CD4-positive, alpha-beta T cell (primary cell): ENCODE results near the gene MYO1A. TPM values are rescaled to one million over a fixed set of nuclear protein-coding genes. Genes with fewer than 3 reads are reported as not detected.
A peak's percentile ranks its signal among the peaks of the same experiment; 100 is the strongest.

Source experiments
- ATAC-seq: fragments of 200-7000 bp; cut with Tn5 transposase; one replicate; pipeline ENCODE4 v1.10.0; 2022; ENCODE audit warnings: mild to moderate bottlenecking; ENCODE audit not compliant: poor library complexity
- CTCF ChIA-PET: fragments of 350-600 bp; sonication (Branson Sonifier 250); formaldehyde crosslinking; loops from one replicate; lab custom pipeline; 2021; ENCODE audit warnings: antibody characterized with exemption, inconsistent platforms; lab: Charles Lee
- POLR2A ChIA-PET: fragments of 350-600 bp; sonication (Branson Sonifier 250); formaldehyde crosslinking; loops from one replicate; lab custom pipeline; 2021; ENCODE audit warnings: antibody characterized with exemption, inconsistent platforms; lab: Charles Lee
- DNase-seq, 14 experiments: peaks; one replicate each; pipeline ENCODE4 v3.0.0-alpha.2; 2013 to 2020; ENCODE audit warnings: mixed read lengths in 2 of 14
- H3K27ac ChIP-seq, 2 donors: one replicate each; pipeline versions ENCODE4 v1.5.1 to v1.7.0; 2013; ENCODE audit warnings: low read length in 2 of 2, low read depth in 1 of 2, mild to moderate bottlenecking in 1 of 2
- H3K27me3 ChIP-seq, 2 experiments: 1 replicate in 1 of 2; 2 replicates in 1 of 2; pipeline versions ENCODE4 v1.6.1 to v1.7.0; 2013; ENCODE audit warnings: low read length in 2 of 2, control low read depth in 1 of 2, mild to moderate bottlenecking in 1 of 2, moderate library complexity in 1 of 2; ENCODE audit not compliant: insufficient read depth in 2 of 2, control insufficient read depth in 1 of 2
- H3K36me3 ChIP-seq: one replicate; pipeline ENCODE4 v1.6.1; 2013; ENCODE audit warnings: low read length, control low read depth; ENCODE audit not compliant: insufficient read depth
- H3K4me1 ChIP-seq: one replicate; pipeline ENCODE4 v1.6.1; 2013; ENCODE audit warnings: low read length, control low read depth; ENCODE audit not compliant: insufficient read depth
- H3K4me3 ChIP-seq: one replicate; pipeline ENCODE4 v1.5.1; 2013; ENCODE audit warnings: mild to moderate bottlenecking, low read length, moderate library complexity
- H3K9me3 ChIP-seq, 2 experiments: 1 replicate in 1 of 2; 2 replicates in 1 of 2; pipeline versions ENCODE4 v1.6.1 to v1.7.0; 2013; ENCODE audit warnings: low read length in 2 of 2, mild to moderate bottlenecking in 2 of 2, control low read depth in 1 of 2, moderate library complexity in 1 of 2; ENCODE audit not compliant: control insufficient read depth in 1 of 2, insufficient read depth in 1 of 2
- H3K27ac Mint-ChIP-seq: one replicate; pipeline ENCODE4 v1.8.0; 2020; ENCODE audit warnings: mixed read lengths
- H3K27me3 Mint-ChIP-seq: one replicate; pipeline ENCODE4 v1.8.0; 2021; ENCODE audit warnings: mixed read lengths
- H3K36me3 Mint-ChIP-seq: one replicate; pipeline ENCODE4 v1.8.0; 2021; ENCODE audit warnings: low read depth, mixed read lengths
- H3K4me1 Mint-ChIP-seq: one replicate; pipeline ENCODE4 v1.8.0; 2021; ENCODE audit warnings: low read depth, mixed read lengths
- H3K4me3 Mint-ChIP-seq: one replicate; pipeline ENCODE4 v1.8.0; 2020; ENCODE audit warnings: mild to moderate bottlenecking, mixed read lengths
- H3K9me3 Mint-ChIP-seq: one replicate; pipeline ENCODE4 v1.8.0; 2020; ENCODE audit warnings: mixed read lengths
- CTCF ChIP-seq: fragments of 200-600 bp; IDR thresholded peaks from one replicate; pipeline ENCODE4 v1.8.0; 2022; ENCODE audit warnings: antibody characterized with exemption, mild to moderate bottlenecking
- intact Hi-C, 2 experiments: fragments of 100-400 bp; cut with DNase I in 1 of 2; cut with micrococcal nuclease in 1 of 2; formaldehyde crosslinking; loops; one replicate each; pipeline versions ENCODE4 v1.15.1 to v1.9.0; 2023 to 2025; cut with DNase I, micrococcal nuclease
- total RNA-seq, 174 experiments: library from RNA in 2 of 174; stranded (reverse) in 2 of 174; gene quantifications; one replicate each; pipeline ENCODE4 v1.2.3 and lab custom pipeline; 2021 to 2026

Gene MYO1A
- total RNA-seq, 2 experiments from 2014 or later: 1.0 to 1.1 TPM

GRCh38 chr12:57006809-57007475 lies 43.0 kb downstream of the MYO1A start:
- Histone ChIP-seq H3K4me3 (peak overlapping the region; percentile 35), H3K27ac (peak overlapping the region; percentile 14 to 18), H3K36me3 (peaks cover 25% of the 10 kb centered on the region), H3K9me3 (no peaks in the 10 kb centered on the region), H3K27me3 (no peaks in the 10 kb centered on the region), H3K4me1 (peaks cover 51% of the 10 kb centered on the region)
- POLR2A ChIA-PET: interaction anchor here (1.3 to 2.2 kb wide), 3 partner anchors 25 to 105 kb away, joined by 3 to 19 read pairs (median 6); partner anchors contain the start of gene STAT6
- ATAC-seq: peak; percentile 33
- Mint-ChIP-seq H3K4me1 (peaks cover 66% of the 10 kb centered on the region), H3K36me3 (peaks cover 40% of the 10 kb centered on the region), H3K27me3 (no peaks in the 10 kb centered on the region), H3K4me3 (peak overlapping the region; percentile 82), H3K27ac (peak overlapping the region; percentile 81), H3K9me3 (no peaks in the 10 kb centered on the region)
- DNase-seq: peak in 6 of 14 experiments; percentile 16 to 57 (median 42)
- intact Hi-C loops: loop anchor here (1.0 to 5.0 kb wide), 3 partner anchors 105 to 250 kb away; no protein-coding TSS in a partner anchor
- TF ChIP-seq CTCF: no peak
- CTCF ChIA-PET: interaction anchor here (1.0 to 1.8 kb wide), 3 partner anchors 53 to 105 kb away, joined by 3 to 8 read pairs (median 5); no protein-coding TSS in a partner anchor

- intact Hi-C loops: loop anchor here (5.0 kb wide), 2 partner anchors 176 to 249 kb away; no protein-coding TSS in a partner anchor
- ATAC-seq (peak; percentile 74), DNase-seq (peak; percentile 32 to 90 (median 60))
- Mint-ChIP-seq H3K36me3 (peaks cover 48% of the 10 kb centered on the region), H3K4me1 (peaks cover 66% of the 10 kb centered on the region), H3K27me3 (no peaks in the 10 kb centered on the region), H3K4me3 (peak within 1 kb of the TSS; percentile 93), H3K27ac (peak within 1 kb of the TSS; percentile 81), H3K9me3 (no peaks in the 10 kb centered on the region)
- peak within 1 kb of the TSS; percentile 76 for H3K4me3 ChIP-seq
- POLR2A ChIA-PET: interaction anchor here (1.2 to 2.2 kb wide), 6 partner anchors 25 to 281 kb away, joined by 3 to 15 read pairs (median 4); partner anchors contain the start of gene STAT6
- CTCF ChIA-PET: interaction anchor here (0.6 to 1.5 kb wide), 5 partner anchors 11 to 247 kb away, joined by 3 to 7 read pairs (median 3); no protein-coding TSS in a partner anchor
- no peaks in the 10 kb centered on the region for H3K9me3 ChIP-seq
- peaks cover 51% of the 10 kb centered on the region for H3K4me1 ChIP-seq
- H3K27me3 ChIP-seq: no peaks in the 10 kb centered on the region
- peaks cover 28% of the 10 kb centered on the region for H3K36me3 ChIP-seq
- peak; percentile 49 for TF ChIP-seq CTCF
- peak within 1 kb of the TSS; percentile 33 to 47 for H3K27ac ChIP-seq
These were observed 43.7 kb downstream of the MYO1A start, which contains the start of gene ZBTB39 for GRCh38 chr12:57005980-57006808. Gene ZBTB39, minus strand, starts transcription at chr12:57006546. Its CDS starts 1,629 bp downstream, at chr12:57004917.

- Mint-ChIP-seq H3K4me1 (peaks cover 65% of the 10 kb centered on the region), H3K27me3 (no peaks in the 10 kb centered on the region), H3K27ac (no peak overlapping the region), H3K36me3 (peaks cover 63% of the 10 kb centered on the region), H3K4me3 (peak overlapping the region; percentile 93), H3K9me3 (no peaks in the 10 kb centered on the region)
- Histone ChIP-seq H3K4me3 (no peak overlapping the region), H3K27me3 (no peaks in the 10 kb centered on the region), H3K36me3 (peaks cover 41% of the 10 kb centered on the region), H3K27ac (no peak overlapping the region), H3K9me3 (no peaks in the 10 kb centered on the region), H3K4me1 (peaks cover 51% of the 10 kb centered on the region)
- ChIA-PET CTCF (interaction anchor here (1.2 kb wide), 1 partner anchor 17 kb away, joined by 4 read pairs; no protein-coding TSS in a partner anchor), POLR2A (interaction anchor here (1.2 to 1.8 kb wide), 4 partner anchors 61 to 279 kb away, joined by 3 to 15 read pairs (median 4); partner anchors contain the start of gene STAT6)
- ATAC-seq (no peak), DNase-seq (no peak)
- no peak for TF ChIP-seq CTCF
- intact Hi-C loops: loop anchor here (5.0 kb wide), 2 partner anchors 178 to 247 kb away; no protein-coding TSS in a partner anchor
These were observed 45.3 kb downstream of the MYO1A start for GRCh38 chr12:57004651-57005050.
